ENCODE measurements around the gene PPAN. TPM values are rescaled to one million over a fixed set of nuclear protein-coding genes. Genes with fewer than 3 reads are reported as not detected.

The PPAN gene
- total RNA-seq, 1 experiment from 2014 or later, result 39.7 TPM

GRCh38 chr19:10112037-10112761 lies 6.0 kb downstream of the PPAN start:
- DNase-seq (ENCODE audit: extremely low read depth, low read depth), result no peak

GRCh38 chr19:10112895-10113591 lies 6.9 kb downstream of the PPAN start:
- DNase-seq (ENCODE audit: extremely low read depth, low read depth), result peak; percentile 25

- DNase-seq (ENCODE audit: extremely low read depth, low read depth), result no peak
Observed at GRCh38 chr19:10113592-10113963, 7.4 kb downstream of the PPAN start.

- DNase-seq (ENCODE audit: extremely low read depth, low read depth), result no peak
Observed at GRCh38 chr19:10113964-10114650, 7.9 kb downstream of the PPAN start.

- DNase-seq (ENCODE audit: extremely low read depth, low read depth), result no peak
Observed at GRCh38 chr19:10114651-10115391, 8.7 kb downstream of the PPAN start.

- no peak for DNase-seq (ENCODE audit: extremely low read depth, low read depth)
Observed at GRCh38 chr19:10115392-10116084, 9.4 kb downstream of the PPAN start.

GRCh38 chr19:10116085-10116865 lies 10.1 kb downstream of the PPAN start:
- no peak for DNase-seq (ENCODE audit: extremely low read depth, low read depth)

GRCh38 chr19:10116866-10117616 lies 10.9 kb downstream of the PPAN start:
- no peak for DNase-seq (ENCODE audit: extremely low read depth, low read depth)

- DNase-seq (ENCODE audit: extremely low read depth, low read depth), result no peak
Observed at GRCh38 chr19:10118960-10119359, 12.8 kb downstream of the PPAN start.

- DNase-seq (ENCODE audit: extremely low read depth, low read depth), result no peak
Observed at GRCh38 chr19:10120538-10121189, 14.5 kb downstream of the PPAN start.

GRCh38 chr19:10122045-10122444 lies 15.9 kb downstream of the PPAN start:
- DNase-seq (ENCODE audit: extremely low read depth, low read depth), result no peak

GRCh38 chr19:10124429-10124828 lies 18.3 kb downstream of the PPAN start:
- no peak for DNase-seq (ENCODE audit: extremely low read depth, low read depth)

- DNase-seq (ENCODE audit: extremely low read depth, low read depth), result no peak
Observed at GRCh38 chr19:10126213-10126639, 20.1 kb downstream of the PPAN start.

- no peak for DNase-seq (ENCODE audit: extremely low read depth, low read depth)
Observed at GRCh38 chr19:10132905-10133304, 26.7 kb downstream of the PPAN start.

GRCh38 chr19:10133596-10133995 lies 27.4 kb downstream of the PPAN start:
- no peak for DNase-seq (ENCODE audit: extremely low read depth, low read depth)

GRCh38 chr19:10134040-10134439 lies 27.9 kb downstream of the PPAN start:
- no peak for DNase-seq (ENCODE audit: extremely low read depth, low read depth)

- no peak for DNase-seq (ENCODE audit: extremely low read depth, low read depth)
Observed at GRCh38 chr19:10135551-10136334, 29.6 kb downstream of the PPAN start.

- DNase-seq (ENCODE audit: extremely low read depth, low read depth), result no peak
Observed at GRCh38 chr19:10136936-10137335, 30.8 kb downstream of the PPAN start.
